H1 (cell line): ENCODE results near the gene BMP2. TPM values are rescaled to one million over a fixed set of nuclear protein-coding genes. Genes with fewer than 3 reads are reported as not detected.

Experiments used
- NANOG ChIP-seq: IDR thresholded peaks from 2 replicates; pipeline ENCODE4 v1.6.1; 2011; ENCODE audit warnings: low read length, low read depth, mild to moderate bottlenecking, inconsistent platforms; ENCODE audit not compliant: insufficient read depth, poor library complexity, severe bottlenecking
- polyA plus RNA-seq, 7 experiments: library from polyadenylated mRNA; depleted of rRNA in 3 of 7; stranded (reverse) in 5 of 7; unstranded in 2 of 7; fragments of >200 nt in 5 of 7; fragments of 200-250 nt in 2 of 7; gene quantifications; 1 replicate in 5 of 7; 2 replicates in 1 of 7; 4 replicates in 1 of 7; pipeline versions ENCODE4 v1.2.1 to v1.2.3, GENCODE V29; 2011 to 2013; ENCODE audit warnings: missing spikeins in 2 of 7, mixed read lengths in 2 of 7
- total RNA-seq: library from RNA; stranded (reverse); fragmentation: NEBNext Ultra II Directional; extraction: Animal tissue kit (Norgen Biotek cat#: 25700); gene quantifications from 2 replicates; pipeline ENCODE4 v1.2.1, GENCODE V29; 2021

Gene BMP2
- total and polyA plus RNA-seq, 2 of the 8 experiments (the other 6 are each of a cell fraction or from before 2014, with no cell fraction given) = 1.8 to 3.6 TPM

DNA sequence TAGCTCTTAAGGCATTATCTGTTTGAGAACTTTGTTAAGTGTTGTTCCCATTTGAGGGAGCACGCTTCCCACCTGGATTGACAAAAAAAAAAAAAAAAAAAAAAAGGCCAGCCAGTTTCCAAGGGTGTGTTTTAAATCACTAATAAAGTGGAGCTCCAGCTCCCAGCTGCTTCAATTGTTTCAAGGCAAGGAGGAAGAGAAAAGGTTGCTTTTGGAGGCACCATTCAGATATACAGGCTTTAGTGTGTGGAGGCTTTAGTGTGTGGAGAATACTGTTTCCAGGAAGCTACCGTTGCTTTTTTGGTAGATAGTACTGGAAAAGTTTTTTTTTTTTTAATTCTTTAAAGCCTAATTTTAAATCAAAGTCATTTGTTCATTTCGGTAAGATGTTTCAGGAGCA lies 17.3 kb downstream of the BMP2 start (continued):
- no peak for TF ChIP-seq NANOG
- TF ChIP-seq, all 59 proteins: peak for 0
